CD4-positive, alpha-beta T cell treated with Interleukin-1 beta for 1 hour (primary cell): ENCODE data around the gene SMU1.

Experiments
- DNase-seq, 2 donors: peaks; one replicate each; pipeline ENCODE4 v3.0.0-alpha.2; 2020 to 2022

SMU1 gene

GRCh38 chr9:33044162-33044673 is 32.3 kb downstream of the SMU1 start:
- peak; percentile 68 to 82 for DNase-seq

GRCh38 chr9:33043671-33044070 is 32.8 kb downstream of the SMU1 start:
- no peak for DNase-seq

- no peak for DNase-seq
Observed at GRCh38 chr9:33042473-33042872, 34.0 kb downstream of the SMU1 start.

DNA sequence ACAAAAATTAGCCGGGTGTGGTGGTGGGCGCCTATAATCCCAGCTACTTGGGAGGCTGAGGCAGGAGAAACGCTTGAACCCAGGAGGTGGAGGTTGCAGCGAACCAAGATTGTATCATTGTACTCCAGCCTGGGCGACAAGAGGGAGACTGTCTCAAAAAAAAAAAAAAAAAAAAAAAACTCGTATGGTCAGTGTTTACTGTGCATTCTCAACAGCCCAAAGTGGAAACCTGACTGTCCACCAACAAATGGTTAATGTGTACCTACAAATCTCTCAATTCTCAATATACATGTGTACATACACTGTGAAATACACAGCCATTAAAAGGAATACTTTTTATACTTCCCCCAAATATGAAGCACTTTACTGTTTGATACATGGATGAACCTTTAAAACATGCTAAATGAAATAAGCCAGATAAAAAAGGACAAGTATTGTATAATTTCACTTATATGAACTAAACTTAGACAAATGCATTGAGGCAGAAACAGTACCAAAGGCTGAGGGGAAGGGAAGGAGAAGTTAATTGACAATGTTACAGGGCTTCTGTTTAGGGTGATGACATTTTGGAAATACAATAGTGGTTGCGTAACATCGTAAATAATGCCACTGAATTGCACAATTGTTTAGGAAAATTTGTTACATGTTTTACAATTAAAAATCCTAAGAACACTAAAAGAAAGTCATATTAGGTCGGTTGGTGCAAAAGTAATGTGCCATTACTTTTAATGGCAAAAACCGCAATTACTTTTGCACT is 34.9 kb downstream of the SMU1 start:
- DNase-seq: no peak

DNA sequence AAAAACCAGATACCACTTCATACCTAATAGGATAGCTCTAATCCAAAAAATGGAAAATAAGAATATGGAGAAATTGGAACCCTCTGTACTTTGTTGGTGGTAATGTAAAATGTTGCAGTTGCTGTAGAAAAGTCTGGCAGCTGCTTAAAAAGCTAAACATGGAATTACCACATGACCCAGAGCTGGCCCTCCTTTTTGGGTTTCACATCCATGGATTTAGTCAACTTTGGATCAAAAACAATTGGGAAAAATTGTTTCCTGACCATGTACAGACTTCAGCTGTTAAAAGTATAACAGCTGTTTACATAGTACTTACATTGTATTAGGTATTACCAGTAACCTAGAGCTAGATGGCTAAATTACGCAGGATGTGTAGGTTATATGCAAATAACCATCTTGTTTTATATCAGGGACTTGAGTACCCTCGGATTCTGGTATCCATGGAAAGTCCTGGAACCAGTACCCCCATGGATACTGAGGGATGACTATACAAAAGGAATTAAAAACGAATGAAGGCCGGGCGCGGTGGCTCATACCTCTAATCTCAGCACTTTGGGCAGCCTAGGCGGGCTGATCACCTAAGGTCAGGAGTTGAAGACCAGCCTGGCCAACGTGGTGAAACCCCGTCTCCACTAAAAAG is 35.6 kb downstream of the SMU1 start:
- DNase-seq: peak in 1 of 2 donors; percentile 24

DNA sequence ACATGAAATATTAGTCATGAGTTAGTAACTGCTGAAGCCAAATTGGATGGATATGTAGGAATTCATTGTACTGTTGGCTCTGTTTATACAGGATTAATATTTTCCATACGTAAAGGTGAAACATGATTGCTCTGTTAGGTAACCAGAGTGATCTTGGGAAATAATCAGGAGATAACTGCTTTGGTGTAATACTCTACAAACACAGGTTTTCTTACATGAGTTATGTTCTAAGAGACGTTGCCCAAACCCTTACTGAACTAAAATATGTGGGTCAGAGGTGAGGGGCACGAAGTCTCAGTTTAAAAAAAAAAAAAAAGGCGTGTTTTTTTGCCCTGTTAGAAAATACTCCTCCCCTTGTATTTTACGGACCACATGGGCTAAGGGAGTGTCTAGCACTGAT is 43.6 kb downstream of the SMU1 start:
- DNase-seq: no peak

GRCh38 chr9:33032292-33032691 is 44.2 kb downstream of the SMU1 start:
- DNase-seq: no peak

GRCh38 chr9:33030285-33030684 is 46.2 kb downstream of the SMU1 start:
- no peak for DNase-seq

- DNase-seq: no peak
Observed at GRCh38 chr9:33029231-33029786, 47.2 kb downstream of the SMU1 start.

DNA sequence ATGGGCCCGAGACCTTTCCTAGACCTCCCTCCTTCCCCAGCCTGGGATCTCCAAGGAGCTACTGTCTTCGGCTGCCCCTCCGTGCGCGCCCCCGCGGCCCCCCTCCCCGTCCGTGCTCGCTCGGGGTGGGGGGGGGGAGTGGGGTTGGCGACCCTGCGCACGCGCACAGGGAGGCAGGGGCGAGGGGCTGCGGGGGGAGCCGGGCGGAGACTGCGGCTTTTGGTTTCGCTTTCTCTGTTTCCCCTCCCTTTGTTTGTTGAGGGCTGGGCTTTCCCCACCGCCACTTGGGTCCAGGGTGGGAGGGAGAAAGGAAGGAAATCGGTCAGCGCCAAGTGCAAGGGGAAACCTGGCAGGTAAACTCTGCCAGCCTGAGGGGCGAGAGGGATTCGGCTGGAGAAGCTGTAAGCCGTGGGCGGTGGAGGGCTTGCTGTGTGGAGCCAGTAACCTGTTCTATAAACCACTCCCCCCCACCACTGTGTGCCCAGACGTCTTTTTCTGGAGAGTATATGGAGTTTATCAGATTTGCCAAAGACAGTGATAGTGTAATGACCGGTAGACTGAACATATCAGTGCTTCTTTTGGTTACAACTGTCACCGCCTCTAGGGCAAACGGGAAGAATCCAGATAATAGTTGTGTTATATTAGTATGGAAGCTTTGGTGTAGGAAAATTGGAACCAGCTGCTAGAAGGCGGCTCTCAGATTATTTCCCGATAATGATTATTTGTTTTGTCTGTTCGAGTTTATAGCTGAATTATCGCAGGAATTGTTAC is 50.7 kb downstream of the SMU1 start:
- DNase-seq: peak; percentile 84 to 89

DNA sequence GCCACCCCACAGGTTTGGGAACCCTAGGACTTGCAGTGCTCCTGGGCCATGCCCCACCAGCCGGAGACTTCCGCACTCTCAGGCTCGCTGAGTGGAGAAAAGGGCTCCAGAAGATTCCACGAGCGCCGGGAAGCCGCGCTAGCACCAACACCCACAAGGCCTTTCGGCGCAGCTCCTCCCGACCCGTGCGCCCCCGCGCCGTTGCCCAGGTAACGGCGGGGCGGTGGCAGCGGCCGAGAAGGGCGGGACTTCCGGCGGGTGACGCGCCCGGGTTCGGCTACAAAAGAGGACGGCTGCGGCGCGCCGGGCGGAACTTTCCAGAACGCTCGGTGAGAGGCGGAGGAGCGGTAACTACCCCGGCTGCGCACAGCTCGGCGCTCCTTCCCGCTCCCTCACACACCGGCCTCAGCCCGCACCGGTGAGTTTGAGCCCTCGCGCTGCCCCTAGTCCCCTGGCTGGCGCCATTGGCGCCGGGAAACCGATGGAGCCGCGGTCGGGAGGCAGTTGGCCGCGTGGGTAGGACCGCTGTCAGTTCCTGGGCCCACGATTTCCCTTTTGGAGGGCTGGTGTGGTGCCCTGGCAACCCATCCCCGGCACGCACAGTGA is 51.4 kb downstream of the SMU1 start, which contains the start of gene DNAJA1:
DNAJA1 (plus strand) TSS at position 308 of the 606 bp plus-strand sequence. CDS start 1,212 bp downstream, outside the sequence.
- DNase-seq: peak; percentile 96 to 97

GRCh38 chr9:33024126-33024965 is 52.1 kb downstream of the SMU1 start:
- DNase-seq: no peak

- DNase-seq: no peak
Observed at GRCh38 chr9:33023661-33024060, 52.8 kb downstream of the SMU1 start.

DNA sequence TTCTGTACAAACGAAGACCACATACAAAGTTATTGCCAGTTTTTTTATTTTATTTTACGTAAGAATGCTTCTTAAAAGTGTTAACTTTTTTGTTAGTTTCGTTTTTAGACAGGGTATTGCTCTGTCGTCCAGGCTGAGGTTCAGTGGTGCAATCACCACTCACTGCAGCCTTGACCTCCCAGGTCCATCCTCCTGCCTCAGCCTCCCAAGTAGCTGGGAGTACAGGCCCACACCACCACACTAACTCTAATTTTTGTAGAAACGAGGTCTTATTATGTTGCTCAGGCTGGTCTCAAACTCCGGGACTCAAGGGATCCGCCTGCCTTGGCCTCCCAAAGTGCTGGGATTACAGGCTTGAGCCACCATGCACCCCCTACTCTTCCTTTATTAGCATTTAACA is 53.7 kb downstream of the SMU1 start:
- no peak for DNase-seq

DNA sequence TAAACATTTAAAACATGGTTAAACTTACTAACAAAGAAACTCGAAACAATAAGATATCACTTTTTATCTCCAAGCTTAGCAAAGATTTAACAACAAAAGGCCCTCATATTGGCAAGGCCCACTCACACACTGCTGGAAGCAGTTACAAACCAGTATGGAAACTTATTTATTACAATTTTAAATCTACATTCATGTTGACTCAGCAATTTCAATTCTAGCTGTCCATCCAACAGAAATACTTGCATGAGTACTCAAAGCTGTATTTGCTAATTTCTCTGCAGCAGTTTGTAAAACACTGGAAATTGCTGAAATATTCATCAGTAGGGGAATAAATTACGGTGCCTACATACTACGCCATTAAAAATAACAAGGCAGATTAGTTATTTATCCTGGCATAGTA is 54.2 kb downstream of the SMU1 start:
- DNase-seq: no peak

GRCh38 chr9:33019797-33020196 is 56.7 kb downstream of the SMU1 start:
- DNase-seq: no peak

DNA sequence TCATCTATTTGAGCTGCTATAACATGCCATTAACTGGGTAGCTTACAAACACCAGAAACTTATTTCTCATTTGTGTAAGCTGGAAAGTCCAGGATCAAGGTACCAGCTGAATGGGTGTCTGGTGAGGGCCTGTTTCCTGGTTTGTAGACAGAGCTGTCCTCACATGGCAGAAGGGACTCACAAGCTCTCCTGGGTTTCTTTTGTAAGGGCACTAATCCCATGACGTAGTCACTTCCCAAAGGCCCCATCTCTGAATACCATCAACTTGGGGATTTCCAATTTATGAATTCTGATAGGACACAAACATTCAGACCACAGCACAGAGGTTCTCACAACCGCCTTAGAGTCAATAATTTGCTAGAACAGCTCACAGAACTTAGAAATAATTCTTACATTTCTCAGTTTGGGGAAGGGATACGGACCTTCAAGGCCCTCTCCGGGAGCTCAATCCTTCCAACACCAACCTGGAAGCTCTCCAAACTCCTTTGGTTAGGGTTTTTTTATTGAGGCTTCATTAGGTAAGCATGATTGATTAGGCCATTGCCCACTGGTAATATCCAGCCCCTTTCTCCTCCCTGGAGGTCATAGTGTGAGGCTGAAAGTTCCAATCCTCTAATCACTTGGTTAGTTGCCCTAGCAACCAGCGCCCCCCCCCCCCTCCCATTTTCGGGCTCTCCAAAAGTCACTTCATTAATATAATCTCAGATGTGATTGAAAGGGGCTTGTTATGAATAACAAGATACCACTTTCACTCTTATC is 59.0 kb downstream of the SMU1 start:
- no peak for DNase-seq

DNA sequence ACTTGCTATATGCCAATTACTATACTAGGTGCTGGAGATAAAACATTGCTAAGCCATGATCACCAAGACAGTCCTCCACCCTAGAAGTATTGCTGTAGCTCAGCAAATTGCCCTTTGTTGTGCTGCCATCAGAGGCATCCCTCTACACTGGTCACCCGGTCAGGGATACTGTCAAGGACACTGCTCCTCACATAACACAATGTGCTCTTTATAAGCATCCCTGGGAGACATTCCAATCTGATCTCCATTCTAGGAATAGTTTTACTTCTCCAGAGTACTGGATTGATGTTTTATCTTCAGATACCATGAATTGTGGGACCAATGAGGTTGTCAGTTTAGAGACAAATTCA is 61.8 kb downstream of the SMU1 start:
- DNase-seq: no peak

- DNase-seq: no peak
Observed at GRCh38 chr9:33013962-33014664, 62.4 kb downstream of the SMU1 start.

GRCh38 chr9:33012328-33013069 is 64.0 kb downstream of the SMU1 start:
- no peak for DNase-seq
